Activated CD4-positive, alpha-beta T cell treated with anti-CD3 and anti-CD28 coated beads for 36 hours (primary cell): ENCODE data around the gene RASA3. TPM values are rescaled to one million over a fixed set of nuclear protein-coding genes. Genes with fewer than 3 reads are reported as not detected.
A peak's percentile ranks its signal among the peaks of the same experiment; 100 is the strongest.

ENCODE experiments used
- ATAC-seq: fragments of 200-7000 bp; cut with Tn5 transposase; one replicate; pipeline ENCODE4 v1.10.0; 2021; ENCODE audit warnings: mild to moderate bottlenecking, moderate library complexity
- CTCF ChIA-PET: fragments of 350-600 bp; sonication (Branson Sonifier 250); formaldehyde crosslinking; loops from one replicate; lab custom pipeline; 2021; ENCODE audit warnings: antibody characterized with exemption; lab: Charles Lee
- POLR2A ChIA-PET: fragments of 350-600 bp; sonication (Branson Sonifier 250); formaldehyde crosslinking; loops from one replicate; lab custom pipeline; 2021; ENCODE audit warnings: antibody characterized with exemption, inconsistent platforms; lab: Charles Lee
- DNase-seq: peaks from one replicate; pipeline ENCODE4 v3.0.0-alpha.2; 2020
- H3K27ac Mint-ChIP-seq: one replicate; pipeline ENCODE4 v1.8.0; 2021; ENCODE audit warnings: mixed read lengths
- H3K27me3 Mint-ChIP-seq: one replicate; pipeline ENCODE4 v1.8.0; 2021; ENCODE audit warnings: mixed read lengths
- H3K36me3 Mint-ChIP-seq: one replicate; pipeline ENCODE4 v1.8.0; 2021; ENCODE audit warnings: low read depth, mixed read lengths
- H3K4me1 Mint-ChIP-seq: one replicate; pipeline ENCODE4 v1.8.0; 2021; ENCODE audit warnings: mixed read lengths
- H3K4me3 Mint-ChIP-seq: one replicate; pipeline ENCODE4 v1.8.0; 2021; ENCODE audit warnings: mild to moderate bottlenecking, moderate library complexity, mixed read lengths
- H3K9me3 Mint-ChIP-seq: one replicate; pipeline ENCODE4 v1.8.0; 2021; ENCODE audit warnings: low read depth, mixed read lengths
- intact Hi-C, 2 experiments: fragments of 100-400 bp; cut with DNase I in 1 of 2; cut with micrococcal nuclease in 1 of 2; formaldehyde crosslinking; loops; one replicate each; pipeline versions ENCODE4 v1.14.2 to v1.15.1; 2022 to 2024; cut with DNase I, micrococcal nuclease
- total RNA-seq, 2 experiments: library from RNA; stranded (reverse); gene quantifications; one replicate each; pipeline ENCODE4 v1.2.3, GENCODE V29; 2021

Gene RASA3
- total RNA-seq, 2 experiments from 2014 or later = 33.0 to 34.7 TPM

GRCh38 chr13:114056205-114057013 lies 76.0 kb downstream of the RASA3 start:
- ATAC-seq (no peak), DNase-seq (no peak)
- no peak overlapping the region for H3K27ac Mint-ChIP-seq
- ChIA-PET POLR2A (interaction anchor here (0.6 kb wide), 1 partner anchor 260 kb away, joined by 6 read pairs; no protein-coding TSS in a partner anchor), CTCF (interaction anchor here (0.7 to 2.4 kb wide), 3 partner anchors 11 to 170 kb away, joined by 4 to 8 read pairs (median 4); no protein-coding TSS in a partner anchor)
- H3K4me3 Mint-ChIP-seq = no peak overlapping the region
- peaks cover 45% of the 10 kb centered on the region for H3K4me1 Mint-ChIP-seq
- H3K27me3 Mint-ChIP-seq = no peaks in the 10 kb centered on the region
- H3K9me3 Mint-ChIP-seq = no peaks in the 10 kb centered on the region
- peaks cover 18% of the 10 kb centered on the region for H3K36me3 Mint-ChIP-seq
- intact Hi-C loops = no loop called here

GRCh38 chr13:114055766-114056165 lies 76.7 kb downstream of the RASA3 start:
- CTCF ChIA-PET = interaction anchor here (2.4 kb wide), 1 partner anchor 171 kb away, joined by 8 read pairs; no protein-coding TSS in a partner anchor

GRCh38 chr13:114054830-114055439 lies 77.5 kb downstream of the RASA3 start:
- peak overlapping the region; percentile 25 for H3K27ac Mint-ChIP-seq
- peaks cover 43% of the 10 kb centered on the region for H3K4me1 Mint-ChIP-seq
- ChIA-PET POLR2A (no interaction called here), CTCF (no interaction called here)
- peaks cover 15% of the 10 kb centered on the region for H3K36me3 Mint-ChIP-seq
- intact Hi-C loops = no loop called here
- H3K4me3 Mint-ChIP-seq = no peak overlapping the region
- DNase-seq (no peak), ATAC-seq (no peak)
- no peaks in the 10 kb centered on the region for H3K27me3 Mint-ChIP-seq
- no peaks in the 10 kb centered on the region for H3K9me3 Mint-ChIP-seq

More at GRCh38 chr13:114055766-114056165, 76.7 kb downstream of the RASA3 start:
- ATAC-seq (no peak), DNase-seq (no peak)
- H3K27me3 Mint-ChIP-seq = no peaks in the 10 kb centered on the region
- no peak overlapping the region for H3K27ac Mint-ChIP-seq
- intact Hi-C loops = no loop called here
- H3K36me3 Mint-ChIP-seq = peaks cover 18% of the 10 kb centered on the region
- peaks cover 45% of the 10 kb centered on the region for H3K4me1 Mint-ChIP-seq
- POLR2A ChIA-PET = no interaction called here
- H3K9me3 Mint-ChIP-seq = no peaks in the 10 kb centered on the region
- H3K4me3 Mint-ChIP-seq = no peak overlapping the region

- Mint-ChIP-seq H3K4me3 (no peak overlapping the region), H3K36me3 (peaks cover 13% of the 10 kb centered on the region), H3K27ac (peak overlapping the region; percentile 25), H3K9me3 (no peaks in the 10 kb centered on the region), H3K27me3 (no peaks in the 10 kb centered on the region), H3K4me1 (peaks cover 47% of the 10 kb centered on the region)
- ChIA-PET POLR2A (no interaction called here), CTCF (no interaction called here)
- intact Hi-C loops = no loop called here
- peak; percentile 54 for ATAC-seq
- DNase-seq = peak; percentile 47
These were observed 78.2 kb downstream of the RASA3 start for GRCh38 chr13:114054264-114054663.

- ChIA-PET CTCF (no interaction called here), POLR2A (no interaction called here)
- H3K9me3 Mint-ChIP-seq = no peaks in the 10 kb centered on the region
- intact Hi-C loops = no loop called here
- H3K27me3 Mint-ChIP-seq = no peaks in the 10 kb centered on the region
- no peak for DNase-seq
- H3K27ac Mint-ChIP-seq = peak overlapping the region; percentile 75
- no peak overlapping the region for H3K4me3 Mint-ChIP-seq
- ATAC-seq = no peak
- H3K36me3 Mint-ChIP-seq = peaks cover 14% of the 10 kb centered on the region
- peaks cover 46% of the 10 kb centered on the region for H3K4me1 Mint-ChIP-seq
These were observed 79.4 kb downstream of the RASA3 start for GRCh38 chr13:114053026-114053425.

- H3K36me3 Mint-ChIP-seq = peaks cover 16% of the 10 kb centered on the region
- ChIA-PET CTCF (no interaction called here), POLR2A (no interaction called here)
- no peak for ATAC-seq
- intact Hi-C loops = no loop called here
- H3K4me1 Mint-ChIP-seq = peaks cover 56% of the 10 kb centered on the region
- no peak overlapping the region for H3K4me3 Mint-ChIP-seq
- no peak for DNase-seq
- no peaks in the 10 kb centered on the region for H3K9me3 Mint-ChIP-seq
- H3K27ac Mint-ChIP-seq = no peak overlapping the region
- H3K27me3 Mint-ChIP-seq = no peaks in the 10 kb centered on the region
These were observed 81.6 kb downstream of the RASA3 start for GRCh38 chr13:114050536-114051450.

GRCh38 chr13:114049626-114050101 lies 82.8 kb downstream of the RASA3 start:
- H3K27ac Mint-ChIP-seq = peak overlapping the region; percentile 47
- POLR2A ChIA-PET = interaction anchor here (1.1 kb wide), 2 partner anchors 16 to 18 kb away, joined by 4 to 5 read pairs; no protein-coding TSS in a partner anchor
- H3K4me1 Mint-ChIP-seq = peaks cover 66% of the 10 kb centered on the region

GRCh38 chr13:114049026-114049425 lies 83.4 kb downstream of the RASA3 start:
- Mint-ChIP-seq H3K9me3 (no peaks in the 10 kb centered on the region), H3K36me3 (peaks cover 12% of the 10 kb centered on the region), H3K4me1 (peaks cover 63% of the 10 kb centered on the region), H3K27ac (peak overlapping the region; percentile 88), H3K27me3 (no peaks in the 10 kb centered on the region), H3K4me3 (peak overlapping the region; percentile 30)
- peak; percentile 80 for DNase-seq
- ATAC-seq = peak; percentile 62
- CTCF ChIA-PET = interaction anchor here (0.8 to 1.6 kb wide), 5 partner anchors 10 to 178 kb away, joined by 3 to 5 read pairs (median 3); no protein-coding TSS in a partner anchor
- intact Hi-C loops = loop anchor here in 1 of 2 experiments (1.0 kb wide), 1 partner anchor 16 kb away; no protein-coding TSS in a partner anchor
- POLR2A ChIA-PET = interaction anchor here (1.1 kb wide), 2 partner anchors 16 to 18 kb away, joined by 4 to 5 read pairs; no protein-coding TSS in a partner anchor

More at GRCh38 chr13:114049626-114050101, 82.8 kb downstream of the RASA3 start:
- CTCF ChIA-PET = interaction anchor here (1.1 to 1.6 kb wide), 4 partner anchors 9 to 177 kb away, joined by 3 to 5 read pairs (median 4); no protein-coding TSS in a partner anchor
- DNase-seq = no peak
- no peak overlapping the region for H3K4me3 Mint-ChIP-seq
- H3K27me3 Mint-ChIP-seq = no peaks in the 10 kb centered on the region
- peak; percentile 10 for ATAC-seq
- H3K36me3 Mint-ChIP-seq = peaks cover 13% of the 10 kb centered on the region
- no peaks in the 10 kb centered on the region for H3K9me3 Mint-ChIP-seq
- intact Hi-C loops = loop anchor here in 1 of 2 experiments (1.0 kb wide), 1 partner anchor 16 kb away; no protein-coding TSS in a partner anchor

GRCh38 chr13:114048443-114048842 lies 84.0 kb downstream of the RASA3 start:
- peaks cover 12% of the 10 kb centered on the region for H3K36me3 Mint-ChIP-seq
- ChIA-PET CTCF (interaction anchor here (0.8 to 1.6 kb wide), 4 partner anchors 10 to 178 kb away, joined by 3 to 5 read pairs (median 4); no protein-coding TSS in a partner anchor), POLR2A (interaction anchor here (1.1 kb wide), 1 partner anchor 19 kb away, joined by 5 read pairs; no protein-coding TSS in a partner anchor)
- no peak overlapping the region for H3K27ac Mint-ChIP-seq
- no peaks in the 10 kb centered on the region for H3K9me3 Mint-ChIP-seq
- peaks cover 62% of the 10 kb centered on the region for H3K4me1 Mint-ChIP-seq
- no peaks in the 10 kb centered on the region for H3K27me3 Mint-ChIP-seq
- intact Hi-C loops = no loop called here
- DNase-seq = no peak
- peak; percentile 10 for ATAC-seq
- no peak overlapping the region for H3K4me3 Mint-ChIP-seq

GRCh38 chr13:114047358-114047881 lies 85.0 kb downstream of the RASA3 start:
- intact Hi-C loops = no loop called here
- peaks cover 21% of the 10 kb centered on the region for H3K36me3 Mint-ChIP-seq
- no peak for DNase-seq
- H3K27ac Mint-ChIP-seq = peak overlapping the region; percentile 33
- no peaks in the 10 kb centered on the region for H3K9me3 Mint-ChIP-seq
- ChIA-PET POLR2A (no interaction called here), CTCF (interaction anchor here (1.4 kb wide), 1 partner anchor 63 kb away, joined by 4 read pairs; no protein-coding TSS in a partner anchor)
- ATAC-seq = no peak
- H3K4me3 Mint-ChIP-seq = no peak overlapping the region
- H3K27me3 Mint-ChIP-seq = no peaks in the 10 kb centered on the region
- H3K4me1 Mint-ChIP-seq = peaks cover 61% of the 10 kb centered on the region
